ENCODE data around the gene LIG1.

GRCh38 chr19:48190288-48190884 is 20.2 kb upstream of the LIG1 start:
- TF ChIP-seq ZNF174 (tag by site-specific recombination; IDR thresholded peaks at IDR 0.05) (no peak), MYNN (tag by site-specific recombination; IDR thresholded peaks at IDR 0.05; ENCODE audit: borderline replicate concordance) (no peak), ZNF530 (tag by site-specific recombination; IDR thresholded peaks at IDR 0.05; ENCODE audit: low read depth) (no peak), CTCF (tag by site-specific recombination; IDR thresholded peaks at IDR 0.05) (peak; percentile 65; the same call in 1 of the 2 replicates), ZBTB20 (tag by site-specific recombination; IDR thresholded peaks at IDR 0.05) (peak; percentile 40; the same call in 1 of the 2 replicates), GFI1B (tag by site-specific recombination; IDR thresholded peaks at IDR 0.05) (peak; percentile 77; the same call in 1 of the 2 replicates), REPIN1 (tag by site-specific recombination; IDR thresholded peaks at IDR 0.05; ENCODE audit: low read depth) (no peak), KLF1 (tag by site-specific recombination; IDR thresholded peaks at IDR 0.05) (no peak)
- TF ChIP-seq, protein P1, sequence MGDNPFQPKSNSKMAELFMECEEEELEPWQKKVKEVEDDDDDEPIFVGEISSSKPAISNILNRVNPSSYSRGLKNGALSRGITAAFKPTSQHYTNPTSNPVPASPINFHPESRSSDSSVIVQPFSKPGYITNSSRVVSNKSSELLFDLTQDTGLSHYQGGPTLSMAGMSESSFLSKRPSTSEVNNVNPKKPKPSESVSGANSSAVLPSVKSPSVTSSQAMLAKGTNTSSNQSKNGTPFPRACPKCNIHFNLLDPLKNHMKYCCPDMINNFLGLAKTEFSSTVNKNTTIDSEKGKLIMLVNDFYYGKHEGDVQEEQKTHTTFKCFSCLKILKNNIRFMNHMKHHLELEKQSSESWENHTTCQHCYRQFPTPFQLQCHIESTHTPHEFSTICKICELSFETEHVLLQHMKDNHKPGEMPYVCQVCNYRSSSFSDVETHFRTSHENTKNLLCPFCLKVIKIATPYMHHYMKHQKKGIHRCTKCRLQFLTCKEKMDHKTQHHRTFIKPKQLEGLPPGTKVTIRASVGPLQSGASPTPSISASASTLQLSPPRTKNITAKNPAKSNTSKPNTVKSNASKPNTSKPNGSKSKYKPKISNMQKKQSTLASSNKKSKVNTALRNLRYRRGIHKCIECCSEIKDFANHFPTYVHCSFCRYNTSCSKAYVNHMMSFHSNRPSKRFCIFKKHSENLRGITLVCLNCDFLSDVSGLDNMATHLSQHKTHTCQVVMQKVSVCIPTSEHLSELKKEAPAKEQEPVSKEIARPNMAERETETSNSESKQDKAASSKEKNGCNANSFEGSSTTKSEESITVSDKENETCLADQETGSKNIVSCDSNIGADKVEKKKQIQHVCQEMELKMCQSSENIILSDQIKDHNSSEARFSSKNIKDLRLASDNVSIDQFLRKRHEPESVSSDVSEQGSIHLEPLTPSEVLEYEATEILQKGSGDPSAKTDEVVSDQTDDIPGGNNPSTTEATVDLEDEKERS (tag by site-specific recombination; IDR thresholded peaks at IDR 0.05) = no peak
- TF ChIP-seq, protein P2, sequence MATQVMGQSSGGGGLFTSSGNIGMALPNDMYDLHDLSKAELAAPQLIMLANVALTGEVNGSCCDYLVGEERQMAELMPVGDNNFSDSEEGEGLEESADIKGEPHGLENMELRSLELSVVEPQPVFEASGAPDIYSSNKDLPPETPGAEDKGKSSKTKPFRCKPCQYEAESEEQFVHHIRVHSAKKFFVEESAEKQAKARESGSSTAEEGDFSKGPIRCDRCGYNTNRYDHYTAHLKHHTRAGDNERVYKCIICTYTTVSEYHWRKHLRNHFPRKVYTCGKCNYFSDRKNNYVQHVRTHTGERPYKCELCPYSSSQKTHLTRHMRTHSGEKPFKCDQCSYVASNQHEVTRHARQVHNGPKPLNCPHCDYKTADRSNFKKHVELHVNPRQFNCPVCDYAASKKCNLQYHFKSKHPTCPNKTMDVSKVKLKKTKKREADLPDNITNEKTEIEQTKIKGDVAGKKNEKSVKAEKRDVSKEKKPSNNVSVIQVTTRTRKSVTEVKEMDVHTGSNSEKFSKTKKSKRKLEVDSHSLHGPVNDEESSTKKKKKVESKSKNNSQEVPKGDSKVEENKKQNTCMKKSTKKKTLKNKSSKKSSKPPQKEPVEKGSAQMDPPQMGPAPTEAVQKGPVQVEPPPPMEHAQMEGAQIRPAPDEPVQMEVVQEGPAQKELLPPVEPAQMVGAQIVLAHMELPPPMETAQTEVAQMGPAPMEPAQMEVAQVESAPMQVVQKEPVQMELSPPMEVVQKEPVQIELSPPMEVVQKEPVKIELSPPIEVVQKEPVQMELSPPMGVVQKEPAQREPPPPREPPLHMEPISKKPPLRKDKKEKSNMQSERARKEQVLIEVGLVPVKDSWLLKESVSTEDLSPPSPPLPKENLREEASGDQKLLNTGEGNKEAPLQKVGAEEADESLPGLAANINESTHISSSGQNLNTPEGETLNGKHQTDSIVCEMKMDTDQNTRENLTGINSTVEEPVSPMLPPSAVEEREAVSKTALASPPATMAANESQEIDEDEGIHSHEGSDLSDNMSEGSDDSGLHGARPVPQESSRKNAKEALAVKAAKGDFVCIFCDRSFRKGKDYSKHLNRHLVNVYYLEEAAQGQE (tag by site-specific recombination; IDR thresholded peaks at IDR 0.05) = no peak
